Erythroblast (primary cell): ENCODE results near the gene SRRM1.
A peak's percentile ranks its signal among the peaks of the same experiment; 100 is the strongest.
"Not testable (repeated sequence)": the region's sequence is repeated elsewhere in the genome, so short reads cannot be mapped to it uniquely, and the experiment has no call there.

Experiments
- DNase-seq, 2 experiments: peaks; one replicate each; lab custom pipeline; 2025; lab: John Stamatoyannopoulos, UW
- GATA1 ChIP-seq: IDR thresholded peaks from 2 replicates; pipeline ENCODE4 v1.6.1; 2011; ENCODE audit warnings: low read depth, mild to moderate bottlenecking, control low read depth, low read length, moderate library complexity
- POLR2A ChIP-seq: IDR thresholded peaks from 2 replicates; pipeline ENCODE4 v1.6.1; 2011; ENCODE audit warnings: mild to moderate bottlenecking, low read length

The SRRM1 gene

GRCh38 chr1:24659166-24659904 is 16.2 kb downstream of the SRRM1 start:
- TF ChIP-seq GATA1: no peak
- DNase-seq: no peak

- DNase-seq: no peak
- no peak for TF ChIP-seq POLR2A
- TF ChIP-seq GATA1: no peak
Observed at GRCh38 chr1:24659993-24660665, 17.0 kb downstream of the SRRM1 start.

GRCh38 chr1:24664507-24665033 is 21.5 kb downstream of the SRRM1 start:
- no peak for TF ChIP-seq POLR2A
- no peak for TF ChIP-seq GATA1
- DNase-seq: no peak

GRCh38 chr1:24666794-24667193 is 23.7 kb downstream of the SRRM1 start:
- TF ChIP-seq GATA1 (no peak), POLR2A (no peak)
- no peak for DNase-seq

GRCh38 chr1:24671372-24671771 is 28.3 kb downstream of the SRRM1 start:
- DNase-seq: not testable (repeated sequence)

GRCh38 chr1:24672686-24673085 is 29.6 kb downstream of the SRRM1 start:
- DNase-seq: not testable (repeated sequence)

GRCh38 chr1:24673341-24673740 is 30.2 kb downstream of the SRRM1 start:
- TF ChIP-seq POLR2A (no peak), GATA1 (no peak)
- DNase-seq: no peak

GRCh38 chr1:24678421-24678820 is 35.3 kb downstream of the SRRM1 start:
- not testable (repeated sequence) for DNase-seq

- TF ChIP-seq POLR2A (no peak), GATA1 (no peak)
- no peak for DNase-seq
Observed at GRCh38 chr1:24679725-24680124, 36.6 kb downstream of the SRRM1 start.

GRCh38 chr1:24683713-24684162 is 40.6 kb downstream of the SRRM1 start:
- TF ChIP-seq POLR2A (no peak), GATA1 (no peak)
- DNase-seq: peak in 1 of 2 experiments; percentile 45

GRCh38 chr1:24688033-24688432 is 44.9 kb downstream of the SRRM1 start:
- no peak for DNase-seq
- TF ChIP-seq POLR2A (no peak), GATA1 (no peak)

- peak in 1 of 2 experiments; percentile 77 for DNase-seq
- TF ChIP-seq POLR2A: no peak
- TF ChIP-seq GATA1: no peak
Observed at GRCh38 chr1:24688621-24689195, 45.6 kb downstream of the SRRM1 start.

- no peak for DNase-seq
- TF ChIP-seq GATA1: no peak
- TF ChIP-seq POLR2A: no peak
Observed at GRCh38 chr1:24691051-24691450, 47.9 kb downstream of the SRRM1 start.

- DNase-seq: no peak
- TF ChIP-seq GATA1 (no peak), POLR2A (no peak)
Observed at GRCh38 chr1:24692351-24692980, 49.4 kb downstream of the SRRM1 start.
